Measurements from ENCODE around the gene OR51A7.
"Not testable (repeated sequence)": the region's sequence is repeated elsewhere in the genome, so short reads cannot be mapped to it uniquely, and the experiment has no call there.

OR51A7 gene, protein sequence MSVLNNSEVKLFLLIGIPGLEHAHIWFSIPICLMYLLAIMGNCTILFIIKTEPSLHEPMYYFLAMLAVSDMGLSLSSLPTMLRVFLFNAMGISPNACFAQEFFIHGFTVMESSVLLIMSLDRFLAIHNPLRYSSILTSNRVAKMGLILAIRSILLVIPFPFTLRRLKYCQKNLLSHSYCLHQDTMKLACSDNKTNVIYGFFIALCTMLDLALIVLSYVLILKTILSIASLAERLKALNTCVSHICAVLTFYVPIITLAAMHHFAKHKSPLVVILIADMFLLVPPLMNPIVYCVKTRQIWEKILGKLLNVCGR
- total RNA-seq, result 0 to 1.2 (median 0) reads per million in 17 experiments

- no peak for DNase-seq
These were observed at the start of gene OR51A7 for GRCh38 chr11:4903484-4903883. OR51A7 (plus strand) TSS chr11:4903783; CDS start chr11:4907370, 3,587 bp downstream.

DNA sequence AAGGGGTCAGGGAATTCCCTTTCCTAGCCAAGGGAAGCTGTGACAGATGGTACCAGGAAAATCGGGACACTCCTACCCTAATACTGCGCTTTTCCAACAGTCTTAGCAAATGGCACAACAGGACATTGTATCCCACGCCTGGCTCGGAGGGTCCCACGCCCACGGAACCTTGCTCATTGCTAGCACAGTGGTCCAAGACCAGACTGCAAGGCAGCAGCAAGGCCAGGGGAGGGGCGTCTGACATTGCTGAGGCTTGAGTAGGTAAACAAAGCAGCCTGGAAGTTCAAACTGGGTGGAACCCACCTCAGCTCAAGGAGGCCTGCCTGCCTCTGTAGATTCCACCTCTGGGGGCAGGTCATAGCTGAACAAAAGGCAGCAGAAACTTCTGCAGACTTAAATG is 49.3 kb upstream of the OR51A7 start:
- not testable (repeated sequence) for DNase-seq

GRCh38 chr11:4862447-4863236 is 40.9 kb upstream of the OR51A7 start:
- no peak for DNase-seq

GRCh38 chr11:4863876-4864275 is 39.7 kb upstream of the OR51A7 start:
- no peak for DNase-seq

GRCh38 chr11:4865855-4866254 is 37.7 kb upstream of the OR51A7 start:
- DNase-seq, result no peak

- no peak for DNase-seq
These were observed 22.4 kb upstream of the OR51A7 start for GRCh38 chr11:4881188-4881587.

DNA sequence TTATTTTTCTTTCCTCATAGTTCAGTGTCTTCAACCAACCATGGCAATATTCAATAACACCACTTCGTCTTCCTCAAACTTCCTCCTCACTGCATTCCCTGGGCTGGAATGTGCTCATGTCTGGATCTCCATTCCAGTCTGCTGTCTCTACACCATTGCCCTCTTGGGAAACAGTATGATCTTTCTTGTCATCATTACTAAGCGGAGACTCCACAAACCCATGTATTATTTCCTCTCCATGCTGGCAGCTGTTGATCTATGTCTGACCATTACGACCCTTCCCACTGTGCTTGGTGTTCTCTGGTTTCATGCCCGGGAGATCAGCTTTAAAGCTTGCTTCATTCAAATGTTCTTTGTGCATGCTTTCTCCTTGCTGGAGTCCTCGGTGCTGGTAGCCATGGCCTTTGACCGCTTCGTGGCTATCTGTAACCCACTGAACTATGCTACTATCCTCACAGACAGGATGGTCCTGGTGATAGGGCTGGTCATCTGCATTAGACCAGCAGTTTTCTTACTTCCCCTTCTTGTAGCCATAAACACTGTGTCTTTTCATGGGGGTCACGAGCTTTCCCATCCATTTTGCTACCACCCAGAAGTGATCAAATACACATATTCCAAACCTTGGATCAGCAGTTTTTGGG is 21.6 kb upstream of the OR51A7 start, which contains the start of gene OR51T1:
OR51T1 (plus strand) TSS at position 41 of the 641 bp plus-strand sequence; CDS start at position 41, 0 bp downstream.
- no peak for DNase-seq

GRCh38 chr11:4882543-4882942 is 21.0 kb upstream of the OR51A7 start:
- no peak for DNase-seq

GRCh38 chr11:4884361-4884760 is 19.2 kb upstream of the OR51A7 start:
- no peak for DNase-seq

GRCh38 chr11:4886186-4886585 is 17.4 kb upstream of the OR51A7 start:
- DNase-seq, result no peak

GRCh38 chr11:4887591-4887990 is 16.0 kb upstream of the OR51A7 start:
- no peak for DNase-seq

GRCh38 chr11:4890279-4890678 is 13.3 kb upstream of the OR51A7 start:
- DNase-seq, result no peak

DNA sequence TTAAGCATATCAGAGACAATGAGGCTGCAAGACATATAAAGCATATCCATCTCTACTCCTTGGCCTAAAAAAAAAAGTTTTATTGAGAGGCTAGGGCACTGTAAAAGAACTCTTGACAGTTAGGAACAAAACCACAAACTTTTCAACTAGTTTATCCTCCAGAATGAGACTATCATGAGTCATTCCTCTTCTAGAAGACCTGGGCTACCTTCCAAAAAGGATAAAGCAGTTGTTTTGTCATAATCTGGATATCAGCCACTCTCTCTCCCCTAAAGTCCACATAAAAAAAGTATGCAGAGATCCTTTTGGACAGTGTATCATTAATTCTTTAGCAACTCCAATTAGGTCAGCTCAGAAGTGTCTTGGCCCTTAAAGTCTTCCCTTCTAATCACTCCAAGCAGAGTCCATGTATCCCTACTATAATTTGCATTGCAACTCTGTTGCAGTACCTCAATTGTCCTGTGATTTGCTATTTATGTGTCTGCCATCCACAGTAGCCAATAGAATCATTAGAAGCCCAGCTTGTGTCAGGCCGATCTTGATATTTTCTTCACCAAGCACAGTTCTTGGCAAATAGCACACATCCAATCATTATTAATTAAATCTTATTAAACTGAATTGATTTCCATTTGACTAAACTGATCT is 11.5 kb upstream of the OR51A7 start:
- DNase-seq, result no peak

DNA sequence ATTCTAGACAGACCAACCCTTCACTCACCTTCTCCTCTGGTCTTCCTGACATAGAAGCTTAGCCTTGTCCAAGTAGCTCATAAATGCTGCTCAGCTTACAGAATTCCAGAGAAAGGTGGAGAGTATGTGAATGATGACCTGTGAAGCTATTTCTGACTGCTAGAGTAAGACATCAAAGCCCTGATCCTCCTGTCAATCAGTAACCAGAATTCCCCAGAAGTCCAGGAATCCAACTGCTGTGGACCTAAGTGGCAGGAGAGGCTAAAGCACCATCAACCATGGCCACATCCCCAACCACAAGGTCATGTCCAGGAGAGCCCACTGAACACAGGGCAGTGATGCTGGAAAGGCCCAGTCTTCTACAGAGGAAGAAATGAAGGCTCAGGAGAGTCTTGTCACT is 13.0 kb downstream of the OR51A7 start:
- DNase-seq, result no peak

DNA sequence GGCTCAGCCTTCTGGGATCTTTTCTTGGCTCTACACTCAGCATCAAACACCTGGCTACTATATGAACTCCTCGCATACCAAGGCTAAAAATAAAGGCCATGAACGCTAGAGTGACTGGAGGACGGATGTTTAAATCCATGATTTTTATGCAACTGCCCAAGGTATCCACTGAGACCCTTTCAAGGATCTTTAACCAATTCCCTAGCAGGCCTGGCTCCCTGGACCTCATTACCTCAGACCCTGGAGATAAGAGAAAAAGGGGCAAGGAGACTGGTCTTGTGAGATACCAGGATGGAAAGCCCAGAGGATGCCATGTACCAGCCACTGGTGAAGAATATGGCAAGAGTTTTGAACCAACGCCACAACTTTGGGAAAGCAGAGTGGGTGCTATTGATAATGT is 15.7 kb downstream of the OR51A7 start, which contains the start of gene OR51G2:
OR51G2 (minus strand) TSS at position 101 of the 400 bp plus-strand sequence. CDS start 3,687 bp downstream, outside the sequence.
- no peak for DNase-seq

DNA sequence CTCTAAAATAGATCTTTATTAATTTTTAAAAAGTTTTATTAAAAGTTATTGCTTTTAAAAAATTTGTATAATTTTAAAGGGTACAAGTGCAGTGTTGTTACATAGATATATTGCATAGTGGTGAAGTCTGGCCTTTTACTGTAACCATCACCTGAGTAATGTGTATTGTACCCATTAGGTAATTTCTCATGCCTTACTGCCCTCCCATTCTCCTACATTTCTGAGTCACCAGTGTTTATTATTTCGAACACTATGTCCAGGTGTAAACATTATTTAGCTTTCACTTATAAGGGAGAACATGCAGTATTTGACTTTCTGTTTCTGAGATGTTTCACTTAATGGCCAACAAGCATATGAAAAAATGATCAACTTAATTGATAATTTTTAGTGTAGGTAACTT is 18.2 kb downstream of the OR51A7 start:
- no peak for DNase-seq

- DNase-seq, result no peak
These were observed 18.7 kb downstream of the OR51A7 start for GRCh38 chr11:4922304-4922703.

DNA sequence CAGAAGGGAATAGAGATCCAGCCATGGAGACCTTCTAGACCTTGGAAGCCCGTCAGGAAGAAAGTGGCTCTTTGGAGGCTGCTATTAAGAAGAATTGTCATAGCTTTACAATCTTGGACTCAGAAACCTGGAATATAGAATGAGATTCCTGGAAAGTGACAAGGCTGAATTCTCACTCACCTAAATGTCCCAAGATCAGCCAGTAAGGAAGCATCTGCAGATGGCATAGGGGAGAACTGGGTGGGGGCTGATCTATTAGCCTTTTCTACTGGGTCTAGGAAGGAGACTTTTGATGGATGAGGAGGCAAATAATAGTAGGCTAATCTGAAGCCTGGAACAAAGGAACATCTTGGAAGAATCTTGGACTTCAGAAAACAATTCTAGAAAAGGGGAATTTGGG is 20.7 kb downstream of the OR51A7 start, which contains the start of gene OR51G1:
OR51G1 (minus strand) TSS at position 101 of the 400 bp plus-strand sequence; CDS start at position 101, 0 bp downstream.
- DNase-seq, result no peak

GRCh38 chr11:4926608-4927007 is 23.0 kb downstream of the OR51A7 start:
- no peak for DNase-seq

- DNase-seq, result no peak
These were observed 29.2 kb downstream of the OR51A7 start for GRCh38 chr11:4932751-4933150.

GRCh38 chr11:4936745-4937144 is 33.2 kb downstream of the OR51A7 start:
- no peak for DNase-seq

- no peak for DNase-seq
These were observed 43.9 kb downstream of the OR51A7 start, which contains the start of gene OR51A4 for GRCh38 chr11:4947505-4947904. OR51A4 (minus strand) TSS chr11:4947605; CDS start chr11:4947100, 505 bp downstream.

Data from suppressor macrophage (primary cell).